ENCODE measurements around the gene PLS1. TPM values are rescaled to one million over a fixed set of nuclear protein-coding genes. Genes with fewer than 3 reads are reported as not detected.

PLS1 gene
- polyA plus RNA-seq, 1 experiment: 0.23 TPM

DNA sequence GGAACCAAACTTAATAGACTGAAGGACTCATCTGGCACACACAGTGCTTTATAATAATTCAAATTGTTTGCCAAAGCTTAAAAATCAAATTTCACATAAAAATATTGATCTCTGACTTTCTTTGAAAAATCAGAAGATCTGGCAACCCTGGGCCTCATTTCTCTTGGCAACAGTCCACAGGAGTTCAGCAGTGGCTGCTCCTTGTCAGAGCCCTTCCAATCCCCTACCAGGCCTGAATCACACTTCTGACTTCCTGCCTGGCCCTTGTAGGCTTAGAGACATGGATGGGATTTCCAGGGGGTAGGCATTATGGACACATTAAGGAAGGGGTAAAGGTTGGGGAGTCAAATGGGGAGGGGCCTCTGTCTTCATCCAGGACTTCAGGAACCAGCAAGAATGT lies 55.5 kb downstream of the PLS1 start:
- Histone ChIP-seq H3K27me3 (ENCODE audit: control insufficient read depth, insufficient read depth, low read length) (peaks cover 2% of the 10 kb centered on the region; the same call in 1 of the 2 replicates), H3K4me3 (ENCODE audit: low read depth, low read length) (no peak overlapping the region), H3K36me3 (ENCODE audit: control insufficient read depth, insufficient read depth, low read length) (no peaks in the 10 kb centered on the region)
- TF ChIP-seq, protein P1, sequence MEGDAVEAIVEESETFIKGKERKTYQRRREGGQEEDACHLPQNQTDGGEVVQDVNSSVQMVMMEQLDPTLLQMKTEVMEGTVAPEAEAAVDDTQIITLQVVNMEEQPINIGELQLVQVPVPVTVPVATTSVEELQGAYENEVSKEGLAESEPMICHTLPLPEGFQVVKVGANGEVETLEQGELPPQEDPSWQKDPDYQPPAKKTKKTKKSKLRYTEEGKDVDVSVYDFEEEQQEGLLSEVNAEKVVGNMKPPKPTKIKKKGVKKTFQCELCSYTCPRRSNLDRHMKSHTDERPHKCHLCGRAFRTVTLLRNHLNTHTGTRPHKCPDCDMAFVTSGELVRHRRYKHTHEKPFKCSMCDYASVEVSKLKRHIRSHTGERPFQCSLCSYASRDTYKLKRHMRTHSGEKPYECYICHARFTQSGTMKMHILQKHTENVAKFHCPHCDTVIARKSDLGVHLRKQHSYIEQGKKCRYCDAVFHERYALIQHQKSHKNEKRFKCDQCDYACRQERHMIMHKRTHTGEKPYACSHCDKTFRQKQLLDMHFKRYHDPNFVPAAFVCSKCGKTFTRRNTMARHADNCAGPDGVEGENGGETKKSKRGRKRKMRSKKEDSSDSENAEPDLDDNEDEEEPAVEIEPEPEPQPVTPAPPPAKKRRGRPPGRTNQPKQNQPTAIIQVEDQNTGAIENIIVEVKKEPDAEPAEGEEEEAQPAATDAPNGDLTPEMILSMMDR (IDR thresholded peaks at IDR 0.05; ENCODE audit: insufficient read depth, low read depth, low read length): no peak
- CTCF ChIA-PET: no interaction called here
- no peak for DNase-seq (ENCODE audit: low read depth)
- POLR2A ChIA-PET: no interaction called here

DNA sequence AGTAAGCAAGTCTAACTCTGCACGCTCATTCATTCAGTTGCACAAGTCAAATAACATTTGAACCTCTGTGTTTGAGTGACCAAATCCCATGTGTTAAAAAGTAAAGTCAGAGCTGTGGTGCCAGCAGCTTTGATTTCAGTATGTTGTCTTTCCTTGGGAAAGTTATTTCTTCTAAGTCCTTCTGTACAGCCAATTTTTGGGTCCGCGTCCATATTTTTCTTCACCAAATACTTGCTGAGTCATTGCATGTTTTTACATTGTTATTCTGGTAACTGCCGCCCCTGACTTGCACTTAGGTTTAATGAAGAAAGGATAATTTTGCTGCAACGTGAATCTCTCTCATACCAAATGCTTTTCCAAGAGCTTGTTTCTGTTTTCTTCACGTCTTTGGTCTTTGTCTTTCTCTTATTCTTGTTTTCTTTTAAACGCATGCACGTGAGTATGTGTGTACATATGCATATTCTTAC lies 56.7 kb downstream of the PLS1 start:
- CTCF ChIA-PET: interaction anchor here (0.7 kb wide), 1 partner anchor 60 kb away, joined by 3 read pairs; no protein-coding TSS in a partner anchor

DNA sequence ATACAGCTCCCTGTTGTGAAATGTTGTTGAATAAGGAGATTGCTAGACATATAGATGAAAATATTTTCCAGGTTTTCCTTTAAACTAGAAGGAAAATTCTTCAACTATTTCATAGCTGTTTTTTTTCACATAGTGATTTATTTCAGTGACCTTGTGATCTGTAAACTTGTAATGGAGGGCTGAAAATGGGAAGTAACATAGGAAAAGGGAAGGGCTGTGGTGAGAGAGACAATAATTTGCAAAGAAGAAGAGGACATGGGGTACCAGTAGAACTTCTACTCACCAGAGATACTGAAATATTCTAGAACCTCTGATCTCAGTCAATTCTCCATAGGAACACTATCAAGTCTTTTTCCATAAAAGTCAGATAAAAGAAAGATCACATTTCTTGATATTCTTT lies 60.4 kb downstream of the PLS1 start:
- H3K27me3 ChIP-seq (ENCODE audit: control insufficient read depth, insufficient read depth, low read length): no peaks in the 10 kb centered on the region
- H3K36me3 ChIP-seq (ENCODE audit: control insufficient read depth, insufficient read depth, low read length): no peaks in the 10 kb centered on the region
- ChIA-PET POLR2A (no interaction called here), CTCF (interaction anchor here (0.7 kb wide), 1 partner anchor 10 kb away, joined by 4 read pairs; no protein-coding TSS in a partner anchor)
- TF ChIP-seq, protein P1 (IDR thresholded peaks at IDR 0.05; ENCODE audit: insufficient read depth, low read depth, low read length): no peak
- DNase-seq (ENCODE audit: low read depth): no peak
- H3K4me3 ChIP-seq (ENCODE audit: low read depth, low read length): no peak overlapping the region

More for the DNA sequence above, 56.7 kb downstream of the PLS1 start:
- POLR2A ChIA-PET: no interaction called here
- H3K36me3 ChIP-seq (ENCODE audit: control insufficient read depth, insufficient read depth, low read length): no peaks in the 10 kb centered on the region
- TF ChIP-seq, protein P1 (IDR thresholded peaks at IDR 0.05; ENCODE audit: insufficient read depth, low read depth, low read length): no peak
- DNase-seq (ENCODE audit: low read depth): no peak
- peaks cover 2% of the 10 kb centered on the region; the same call in 1 of the 2 replicates for H3K27me3 ChIP-seq (ENCODE audit: control insufficient read depth, insufficient read depth, low read length)
- H3K4me3 ChIP-seq (ENCODE audit: low read depth, low read length): no peak overlapping the region

DNA sequence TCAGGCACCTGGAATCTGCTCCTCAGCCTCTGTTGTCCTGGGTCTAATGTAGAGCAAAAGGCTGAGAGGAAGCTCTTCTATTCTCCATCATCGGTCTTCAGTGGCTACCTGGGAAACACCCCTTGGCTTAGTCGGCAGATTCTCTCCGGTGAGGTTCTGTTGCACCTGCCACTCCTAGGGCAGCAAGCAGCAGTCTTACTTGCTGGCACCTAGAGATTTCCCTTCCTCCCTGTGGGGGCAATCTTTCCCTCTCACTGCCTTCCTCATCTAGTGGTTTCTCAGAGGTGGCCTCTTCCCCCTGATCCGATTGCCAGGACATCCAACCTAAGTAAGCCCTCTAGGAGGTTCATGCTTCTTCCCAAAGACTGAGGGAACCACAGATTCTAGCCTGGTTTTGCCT lies 60.8 kb downstream of the PLS1 start:
- DNase-seq (ENCODE audit: low read depth): no peak
- H3K36me3 ChIP-seq (ENCODE audit: control insufficient read depth, insufficient read depth, low read length): no peaks in the 10 kb centered on the region
- CTCF ChIA-PET: no interaction called here
- TF ChIP-seq, protein P1 (IDR thresholded peaks at IDR 0.05; ENCODE audit: insufficient read depth, low read depth, low read length): no peak
- no peaks in the 10 kb centered on the region for H3K27me3 ChIP-seq (ENCODE audit: control insufficient read depth, insufficient read depth, low read length)
- no peak overlapping the region for H3K4me3 ChIP-seq (ENCODE audit: low read depth, low read length)
- POLR2A ChIA-PET: no interaction called here

DNA sequence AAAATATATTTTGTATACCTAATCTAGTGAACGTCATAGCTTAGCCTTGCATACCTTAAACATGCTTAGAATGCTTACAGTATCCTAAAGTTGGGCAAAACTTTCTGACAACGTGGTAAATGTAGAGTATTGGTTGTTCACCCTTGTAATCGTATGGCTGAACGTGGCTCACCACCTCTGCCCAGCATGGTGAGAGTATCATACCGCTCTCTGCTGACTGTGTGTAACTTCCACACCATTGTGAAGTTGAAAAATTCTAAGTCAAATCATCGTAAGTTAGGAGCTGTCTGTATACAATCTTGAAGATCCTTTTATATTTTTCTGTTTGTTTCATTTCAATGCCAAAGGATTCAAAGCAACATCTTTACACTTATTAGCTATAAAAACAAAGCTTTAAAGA lies 64.2 kb downstream of the PLS1 start:
- no peaks in the 10 kb centered on the region for H3K36me3 ChIP-seq (ENCODE audit: control insufficient read depth, insufficient read depth, low read length)
- TF ChIP-seq, protein P1 (IDR thresholded peaks at IDR 0.05; ENCODE audit: insufficient read depth, low read depth, low read length): no peak
- ChIA-PET POLR2A (no interaction called here), CTCF (no interaction called here)
- H3K27me3 ChIP-seq (ENCODE audit: control insufficient read depth, insufficient read depth, low read length): no peaks in the 10 kb centered on the region
- no peak for DNase-seq (ENCODE audit: low read depth)
- H3K4me3 ChIP-seq (ENCODE audit: low read depth, low read length): no peak overlapping the region

All from BJ (cell line).